ENCODE results near the gene RDH14.

DNA sequence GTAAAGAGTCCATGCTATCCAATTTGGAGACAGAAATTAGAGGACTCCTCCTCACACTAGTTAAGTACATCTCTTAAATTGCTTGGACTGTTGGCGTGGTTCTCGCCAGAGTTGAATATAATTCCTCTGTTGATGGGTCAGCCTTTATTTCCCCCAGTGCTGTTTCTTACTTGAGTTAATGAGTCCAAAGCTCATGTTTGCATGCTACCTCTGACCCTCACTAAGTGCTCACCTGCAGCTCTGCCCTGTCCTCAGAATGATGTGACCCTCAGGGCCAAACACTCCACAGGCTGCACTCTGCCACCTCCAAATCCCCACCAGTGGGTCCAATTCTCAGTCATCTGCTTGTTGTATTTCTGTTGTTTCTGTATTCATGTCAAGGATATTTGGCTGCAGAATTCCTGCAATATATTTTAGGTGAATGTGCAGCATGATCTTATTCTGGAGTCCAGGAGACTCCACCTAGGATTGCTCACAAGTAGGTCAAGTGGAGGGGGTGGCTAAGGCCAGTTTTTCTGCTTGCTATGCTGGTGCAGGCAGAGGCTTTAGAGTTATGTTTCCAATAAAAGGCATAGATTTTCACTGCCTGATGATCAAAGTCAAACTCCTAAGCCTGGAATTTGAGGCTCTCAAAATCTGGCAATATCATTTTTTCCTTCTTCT, 37.8 kb downstream of the RDH14 start:
- TF ChIP-seq, protein P1, sequence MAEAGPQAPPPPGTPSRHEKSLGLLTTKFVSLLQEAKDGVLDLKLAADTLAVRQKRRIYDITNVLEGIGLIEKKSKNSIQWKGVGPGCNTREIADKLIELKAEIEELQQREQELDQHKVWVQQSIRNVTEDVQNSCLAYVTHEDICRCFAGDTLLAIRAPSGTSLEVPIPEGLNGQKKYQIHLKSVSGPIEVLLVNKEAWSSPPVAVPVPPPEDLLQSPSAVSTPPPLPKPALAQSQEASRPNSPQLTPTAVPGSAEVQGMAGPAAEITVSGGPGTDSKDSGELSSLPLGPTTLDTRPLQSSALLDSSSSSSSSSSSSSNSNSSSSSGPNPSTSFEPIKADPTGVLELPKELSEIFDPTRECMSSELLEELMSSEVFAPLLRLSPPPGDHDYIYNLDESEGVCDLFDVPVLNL (CRISPR knock-in tag; IDR thresholded peaks at IDR 0.05; ENCODE audit: borderline replicate concordance, low read depth): no peak
- TF ChIP-seq, protein P2, sequence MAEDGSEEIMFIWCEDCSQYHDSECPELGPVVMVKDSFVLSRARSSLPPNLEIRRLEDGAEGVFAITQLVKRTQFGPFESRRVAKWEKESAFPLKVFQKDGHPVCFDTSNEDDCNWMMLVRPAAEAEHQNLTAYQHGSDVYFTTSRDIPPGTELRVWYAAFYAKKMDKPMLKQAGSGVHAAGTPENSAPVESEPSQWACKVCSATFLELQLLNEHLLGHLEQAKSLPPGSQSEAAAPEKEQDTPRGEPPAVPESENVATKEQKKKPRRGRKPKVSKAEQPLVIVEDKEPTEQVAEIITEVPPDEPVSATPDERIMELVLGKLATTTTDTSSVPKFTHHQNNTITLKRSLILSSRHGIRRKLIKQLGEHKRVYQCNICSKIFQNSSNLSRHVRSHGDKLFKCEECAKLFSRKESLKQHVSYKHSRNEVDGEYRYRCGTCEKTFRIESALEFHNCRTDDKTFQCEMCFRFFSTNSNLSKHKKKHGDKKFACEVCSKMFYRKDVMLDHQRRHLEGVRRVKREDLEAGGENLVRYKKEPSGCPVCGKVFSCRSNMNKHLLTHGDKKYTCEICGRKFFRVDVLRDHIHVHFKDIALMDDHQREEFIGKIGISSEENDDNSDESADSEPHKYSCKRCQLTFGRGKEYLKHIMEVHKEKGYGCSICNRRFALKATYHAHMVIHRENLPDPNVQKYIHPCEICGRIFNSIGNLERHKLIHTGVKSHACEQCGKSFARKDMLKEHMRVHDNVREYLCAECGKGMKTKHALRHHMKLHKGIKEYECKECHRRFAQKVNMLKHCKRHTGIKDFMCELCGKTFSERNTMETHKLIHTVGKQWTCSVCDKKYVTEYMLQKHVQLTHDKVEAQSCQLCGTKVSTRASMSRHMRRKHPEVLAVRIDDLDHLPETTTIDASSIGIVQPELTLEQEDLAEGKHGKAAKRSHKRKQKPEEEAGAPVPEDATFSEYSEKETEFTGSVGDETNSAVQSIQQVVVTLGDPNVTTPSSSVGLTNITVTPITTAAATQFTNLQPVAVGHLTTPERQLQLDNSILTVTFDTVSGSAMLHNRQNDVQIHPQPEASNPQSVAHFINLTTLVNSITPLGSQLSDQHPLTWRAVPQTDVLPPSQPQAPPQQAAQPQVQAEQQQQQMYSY (CRISPR knock-in tag; IDR thresholded peaks at IDR 0.05): no peak
- TF ChIP-seq SMAD3 (CRISPR knock-in tag; IDR thresholded peaks at IDR 0.05; ENCODE audit: borderline replicate concordance) (no peak), ZNF138 (CRISPR knock-in tag; conservative IDR thresholded peaks at IDR 0.05) (no peak), MXD4 (CRISPR knock-in tag; IDR thresholded peaks at IDR 0.05; ENCODE audit: borderline replicate concordance) (no peak)
- TF ChIP-seq, protein P3, sequence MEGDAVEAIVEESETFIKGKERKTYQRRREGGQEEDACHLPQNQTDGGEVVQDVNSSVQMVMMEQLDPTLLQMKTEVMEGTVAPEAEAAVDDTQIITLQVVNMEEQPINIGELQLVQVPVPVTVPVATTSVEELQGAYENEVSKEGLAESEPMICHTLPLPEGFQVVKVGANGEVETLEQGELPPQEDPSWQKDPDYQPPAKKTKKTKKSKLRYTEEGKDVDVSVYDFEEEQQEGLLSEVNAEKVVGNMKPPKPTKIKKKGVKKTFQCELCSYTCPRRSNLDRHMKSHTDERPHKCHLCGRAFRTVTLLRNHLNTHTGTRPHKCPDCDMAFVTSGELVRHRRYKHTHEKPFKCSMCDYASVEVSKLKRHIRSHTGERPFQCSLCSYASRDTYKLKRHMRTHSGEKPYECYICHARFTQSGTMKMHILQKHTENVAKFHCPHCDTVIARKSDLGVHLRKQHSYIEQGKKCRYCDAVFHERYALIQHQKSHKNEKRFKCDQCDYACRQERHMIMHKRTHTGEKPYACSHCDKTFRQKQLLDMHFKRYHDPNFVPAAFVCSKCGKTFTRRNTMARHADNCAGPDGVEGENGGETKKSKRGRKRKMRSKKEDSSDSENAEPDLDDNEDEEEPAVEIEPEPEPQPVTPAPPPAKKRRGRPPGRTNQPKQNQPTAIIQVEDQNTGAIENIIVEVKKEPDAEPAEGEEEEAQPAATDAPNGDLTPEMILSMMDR (IDR thresholded peaks at IDR 0.05): no peak
- TF ChIP-seq, protein P4, sequence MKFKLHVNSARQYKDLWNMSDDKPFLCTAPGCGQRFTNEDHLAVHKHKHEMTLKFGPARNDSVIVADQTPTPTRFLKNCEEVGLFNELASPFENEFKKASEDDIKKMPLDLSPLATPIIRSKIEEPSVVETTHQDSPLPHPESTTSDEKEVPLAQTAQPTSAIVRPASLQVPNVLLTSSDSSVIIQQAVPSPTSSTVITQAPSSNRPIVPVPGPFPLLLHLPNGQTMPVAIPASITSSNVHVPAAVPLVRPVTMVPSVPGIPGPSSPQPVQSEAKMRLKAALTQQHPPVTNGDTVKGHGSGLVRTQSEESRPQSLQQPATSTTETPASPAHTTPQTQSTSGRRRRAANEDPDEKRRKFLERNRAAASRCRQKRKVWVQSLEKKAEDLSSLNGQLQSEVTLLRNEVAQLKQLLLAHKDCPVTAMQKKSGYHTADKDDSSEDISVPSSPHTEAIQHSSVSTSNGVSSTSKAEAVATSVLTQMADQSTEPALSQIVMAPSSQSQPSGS (CRISPR knock-in tag; IDR thresholded peaks at IDR 0.05; ENCODE audit: borderline replicate concordance, low read depth): no peak

Measured in WTC11 (cell line).